Astrocyte (in vitro differentiated cells and primary cell): Measurements from ENCODE around the gene CLCC1.

ENCODE experiments used
- CTCF ChIP-seq: IDR thresholded peaks from 2 replicates; pipeline ENCODE4 v1.5.1; 2011; ENCODE audit warnings: low read depth, mild to moderate bottlenecking, inconsistent platforms, low read length, moderate library complexity; ENCODE audit not compliant: insufficient read depth
- EZH2 ChIP-seq: IDR thresholded peaks from 2 replicates; pipeline ENCODE4 v1.6.1; 2012; ENCODE audit warnings: mild to moderate bottlenecking, low read length, inconsistent platforms; ENCODE audit not compliant: insufficient read depth

GRCh38 chr1:108983114-108983513 is 19.8 kb upstream of the CLCC1 start:
- TF ChIP-seq CTCF (no peak), EZH2 (no peak)
